Liver (tissue), 2 donors: ENCODE measurements around the gene CHCHD4.

Experiments used
- TF ChIP-seq, protein P1 (sequence below): IDR thresholded peaks from 2 replicates; pipeline ENCODE4 v1.6.1; 2016; ENCODE audit warnings: antibody characterized with exemption
- TF ChIP-seq, protein P2 (sequence below): fragments of 150-350 bp; IDR thresholded peaks from 2 replicates; pipeline ENCODE4 v1.5.1; 2017; ENCODE audit warnings: improper control_type of control experiment, low read depth, low read length; ENCODE audit not compliant: missing input control
- donor health status: healthy.

DNA sequence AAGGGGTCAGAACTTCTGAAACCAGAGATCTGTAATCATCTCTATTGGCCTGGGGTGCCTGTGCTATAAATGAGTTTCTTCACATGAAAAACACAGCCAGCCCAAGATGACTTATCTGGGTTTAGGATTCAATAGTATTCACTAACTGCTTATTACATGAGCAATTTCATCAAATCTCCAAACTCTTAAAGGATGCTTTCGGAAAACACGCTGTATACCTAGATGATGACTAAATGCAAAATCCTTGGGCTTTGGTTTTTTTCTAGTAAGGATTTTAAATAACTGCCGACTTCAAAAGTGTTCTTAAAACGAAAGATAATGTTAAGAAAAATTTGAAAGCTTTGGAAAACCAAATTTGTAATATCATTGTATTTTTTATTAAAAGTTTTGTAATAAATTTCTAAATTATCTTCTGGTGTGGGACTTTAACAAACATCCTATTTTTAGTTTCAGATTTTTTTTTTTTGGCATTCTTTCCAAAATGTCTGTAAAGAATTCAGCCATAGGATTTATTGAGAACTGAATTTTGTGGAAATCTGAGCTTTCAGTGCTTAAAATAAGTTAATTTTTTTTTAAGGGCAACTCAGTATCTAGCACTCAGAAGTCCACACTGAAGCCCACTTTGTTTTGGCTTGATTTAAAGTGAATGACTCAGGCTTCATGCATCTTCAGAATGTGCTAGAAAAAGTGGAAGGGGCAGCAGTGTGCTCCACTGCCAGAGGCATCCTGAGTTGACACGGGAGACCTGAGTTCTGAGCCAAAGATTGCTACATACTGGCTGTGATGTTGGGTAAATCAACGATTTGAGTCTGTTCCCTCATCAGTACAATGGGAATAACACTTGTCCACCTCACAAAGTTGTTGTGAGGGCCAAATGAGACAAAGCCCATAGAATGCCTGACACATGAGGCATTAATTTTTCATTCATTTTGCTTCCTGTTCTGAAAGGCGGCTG, 18.9 kb upstream of the CHCHD4 start:
- TF ChIP-seq, protein P1, sequence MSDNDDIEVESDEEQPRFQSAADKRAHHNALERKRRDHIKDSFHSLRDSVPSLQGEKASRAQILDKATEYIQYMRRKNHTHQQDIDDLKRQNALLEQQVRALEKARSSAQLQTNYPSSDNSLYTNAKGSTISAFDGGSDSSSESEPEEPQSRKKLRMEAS, result no peak
- TF ChIP-seq, protein P2, sequence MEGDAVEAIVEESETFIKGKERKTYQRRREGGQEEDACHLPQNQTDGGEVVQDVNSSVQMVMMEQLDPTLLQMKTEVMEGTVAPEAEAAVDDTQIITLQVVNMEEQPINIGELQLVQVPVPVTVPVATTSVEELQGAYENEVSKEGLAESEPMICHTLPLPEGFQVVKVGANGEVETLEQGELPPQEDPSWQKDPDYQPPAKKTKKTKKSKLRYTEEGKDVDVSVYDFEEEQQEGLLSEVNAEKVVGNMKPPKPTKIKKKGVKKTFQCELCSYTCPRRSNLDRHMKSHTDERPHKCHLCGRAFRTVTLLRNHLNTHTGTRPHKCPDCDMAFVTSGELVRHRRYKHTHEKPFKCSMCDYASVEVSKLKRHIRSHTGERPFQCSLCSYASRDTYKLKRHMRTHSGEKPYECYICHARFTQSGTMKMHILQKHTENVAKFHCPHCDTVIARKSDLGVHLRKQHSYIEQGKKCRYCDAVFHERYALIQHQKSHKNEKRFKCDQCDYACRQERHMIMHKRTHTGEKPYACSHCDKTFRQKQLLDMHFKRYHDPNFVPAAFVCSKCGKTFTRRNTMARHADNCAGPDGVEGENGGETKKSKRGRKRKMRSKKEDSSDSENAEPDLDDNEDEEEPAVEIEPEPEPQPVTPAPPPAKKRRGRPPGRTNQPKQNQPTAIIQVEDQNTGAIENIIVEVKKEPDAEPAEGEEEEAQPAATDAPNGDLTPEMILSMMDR, result no peak
